ENCODE data around the gene ROCK2. TPM values are rescaled to one million over a fixed set of nuclear protein-coding genes. Genes with fewer than 3 reads are reported as not detected.
"Not testable (repeated sequence)": the region's sequence is repeated elsewhere in the genome, so short reads cannot be mapped to it uniquely, and the experiment has no call there.

Gene ROCK2
- total and polyA plus RNA-seq, 10 donors = 4.0 to 89.6 (median 65.8) TPM

GRCh38 chr2:11333427-11334183 lies 10.8 kb downstream of the ROCK2 start:
- no peak overlapping the region for H3K27ac ChIP-seq
- no peak for TF ChIP-seq POLR2A (IDR thresholded peaks at IDR 0.05)
- TF ChIP-seq CTCF (IDR thresholded peaks at IDR 0.05 in 8 of 11, conservative IDR thresholded peaks at IDR 0.05 in 3 of 11) = no peak
- TF ChIP-seq POLR2AphosphoS5 (IDR thresholded peaks at IDR 0.05) = no peak
- H3K27me3 ChIP-seq (replicated peaks in 1 of 7) = no peaks in the 10 kb centered on the region
- no peak for DNase-seq
- H3K36me3 ChIP-seq = no peaks in the 10 kb centered on the region
- no peak overlapping the region for H3K4me3 ChIP-seq
- peaks cover 5 to 51% (median 16%) of the 10 kb centered on the region in 6 donors for H3K4me1 ChIP-seq
- intact Hi-C loops (cut with DNase I; ENCODE audit: low total_unique reads) = no loop called here
- peaks cover 0 to 6% (median 0%) of the 10 kb centered on the region in 8 donors for H3K9me3 ChIP-seq
- WGBS, 5 donors = 85 to 96% (median 90%) methylated on average over 2 of the region's 2 CpGs

GRCh38 chr2:11332596-11332995 lies 11.8 kb downstream of the ROCK2 start:
- intact Hi-C loops (cut with DNase I; ENCODE audit: low total_unique reads) = no loop called here
- H3K4me1 ChIP-seq = peaks cover 4 to 46% (median 18%) of the 10 kb centered on the region in 6 donors
- H3K4me3 ChIP-seq = no peak overlapping the region
- no peak overlapping the region for H3K27ac ChIP-seq
- DNase-seq = no peak
- 93 to 98% (median 98%) methylated on average over 1 of the region's 1 CpG for WGBS, 5 donors
- no peaks in the 10 kb centered on the region for H3K36me3 ChIP-seq
- TF ChIP-seq CTCF (IDR thresholded peaks at IDR 0.05 in 8 of 11, conservative IDR thresholded peaks at IDR 0.05 in 3 of 11) = no peak
- TF ChIP-seq POLR2A (IDR thresholded peaks at IDR 0.05) = no peak
- TF ChIP-seq POLR2AphosphoS5 (IDR thresholded peaks at IDR 0.05) = no peak
- H3K27me3 ChIP-seq (replicated peaks in 1 of 7) = no peaks in the 10 kb centered on the region
- peaks cover 0 to 6% (median 0%) of the 10 kb centered on the region in 8 donors for H3K9me3 ChIP-seq

- TF ChIP-seq CTCF (IDR thresholded peaks at IDR 0.05 in 8 of 11, conservative IDR thresholded peaks at IDR 0.05 in 3 of 11) = no peak
- TF ChIP-seq POLR2AphosphoS5 (IDR thresholded peaks at IDR 0.05) = no peak
- no peak for TF ChIP-seq POLR2A (IDR thresholded peaks at IDR 0.05)
Measured at GRCh38 chr2:11330457-11331142, 13.8 kb downstream of the ROCK2 start.

GRCh38 chr2:11329776-11330175 lies 14.7 kb downstream of the ROCK2 start:
- Histone ChIP-seq H3K4me3 (no peak overlapping the region), H3K36me3 (no peaks in the 10 kb centered on the region)

More at GRCh38 chr2:11330457-11331142, 13.8 kb downstream of the ROCK2 start:
- H3K9me3 ChIP-seq = peaks cover 0 to 6% (median 0%) of the 10 kb centered on the region in 8 donors
- H3K4me1 ChIP-seq = peaks cover 12 to 65% (median 35%) of the 10 kb centered on the region in 6 donors
- H3K36me3 ChIP-seq = no peaks in the 10 kb centered on the region
- H3K27me3 ChIP-seq (replicated peaks in 1 of 7) = no peaks in the 10 kb centered on the region
- no peak overlapping the region for H3K4me3 ChIP-seq
- DNase-seq = no peak
- 31 to 55% (median 40%) methylated on average over 4 of the region's 4 CpGs for WGBS, 5 donors
- intact Hi-C loops (cut with DNase I; ENCODE audit: low total_unique reads) = no loop called here
- peak overlapping the region in 4 of 8 donors; percentile 15 to 55 (median 20) for H3K27ac ChIP-seq

GRCh38 chr2:11328522-11328921 lies 15.9 kb downstream of the ROCK2 start:
- intact Hi-C loops (cut with DNase I; ENCODE audit: low total_unique reads); H3K9me3 ChIP-seq; H3K36me3 ChIP-seq; H3K4me3 ChIP-seq; DNase-seq; H3K27me3 ChIP-seq (replicated peaks in 1 of 7); H3K27ac ChIP-seq: not testable (repeated sequence)
- WGBS, 5 donors = 0 to 100% (median 78%) methylated on average over 1 of the region's 1 CpG
- H3K4me1 ChIP-seq = peaks cover 12 to 57% (median 44%) of the 10 kb centered on the region in 6 donors

More at GRCh38 chr2:11329776-11330175, 14.7 kb downstream of the ROCK2 start:
- Histone ChIP-seq H3K9me3 (peaks cover 0 to 6% (median 0%) of the 10 kb centered on the region in 8 donors), H3K27me3 (replicated peaks in 1 of 7) (no peaks in the 10 kb centered on the region), H3K4me1 (peaks cover 12 to 60% (median 39%) of the 10 kb centered on the region in 6 donors), H3K27ac (peak overlapping the region in 3 of 8 donors; percentile 15 to 55 (median 25))
- WGBS, 5 donors = 32 to 49% (median 38%) methylated on average over 1 of the region's 1 CpG
- intact Hi-C loops (cut with DNase I; ENCODE audit: low total_unique reads) = no loop called here
- no peak for DNase-seq
- no peak for TF ChIP-seq CTCF (IDR thresholded peaks at IDR 0.05 in 8 of 11, conservative IDR thresholded peaks at IDR 0.05 in 3 of 11)
- no peak for TF ChIP-seq POLR2A (IDR thresholded peaks at IDR 0.05)
- TF ChIP-seq POLR2AphosphoS5 (IDR thresholded peaks at IDR 0.05) = no peak
